Endothelial cell of umbilical vein (primary cell): ENCODE data around the gene STXBP5. TPM values are rescaled to one million over a fixed set of nuclear protein-coding genes. Genes with fewer than 3 reads are reported as not detected.

ENCODE experiments used
- BruUV-seq: library from RNA; stranded (reverse); fragments of 400-500 nt; replicated peaks from 2 replicates; lab custom pipeline; 2021; lab: Mats Ljungman, UMichigan
- CTCF ChIA-PET: fragments of 300-600, 350-600 bp; sonication (Branson Sonifier 250); formaldehyde crosslinking; loops from one replicate; lab custom pipeline; 2021; ENCODE audit warnings: antibody characterized with exemption, inconsistent platforms; lab: Charles Lee
- POLR2A ChIA-PET: fragments of 300-600, 350-600 bp; sonication (Branson Sonifier 250); formaldehyde crosslinking; loops from one replicate; lab custom pipeline; 2021; ENCODE audit warnings: antibody characterized with exemption, inconsistent platforms; lab: Charles Lee
- DNase-seq: peaks from one replicate; pipeline ENCODE4 v3.0.0-alpha.2; 2011; ENCODE audit warnings: low read depth, low spot score
- FAIRE-seq: peaks from 2 replicates; lab custom pipeline; 2011; peaks lifted over from hg19 to GRCh38; lab: Jason Lieb, UNC
- H2AFZ ChIP-seq: 2 replicates; pipeline ENCODE4 v1.6.0; 2012; ENCODE audit warnings: low read depth, low read length, control low read depth, inconsistent platforms
- H3K27ac ChIP-seq: 2 replicates; pipeline ENCODE4 v1.5.1; 2011; ENCODE audit warnings: low read depth, mild to moderate bottlenecking, control low read depth, low read length, moderate library complexity; ENCODE audit not compliant: insufficient read depth
- H3K27me3 ChIP-seq, 2 experiments: 2 replicates each; pipeline versions ENCODE4 v1.6.0 to v1.6.1; 2011; ENCODE audit warnings: low read length in 2 of 2, mixed read lengths in 1 of 2; ENCODE audit not compliant: control insufficient read depth in 2 of 2, insufficient read depth in 2 of 2
- H3K36me3 ChIP-seq, 2 experiments: 2 replicates in 1 of 2; 3 replicates in 1 of 2; pipeline ENCODE4 v1.5.1; 2011; ENCODE audit warnings: low read length in 2 of 2, mild to moderate bottlenecking in 1 of 2, moderate library complexity in 1 of 2; ENCODE audit not compliant: control insufficient read depth in 2 of 2, insufficient read depth in 2 of 2; ENCODE audit errors: extremely low read depth in 1 of 2
- H3K4me1 ChIP-seq: 3 replicates; pipeline ENCODE4 v1.5.1; 2011; ENCODE audit warnings: mild to moderate bottlenecking, low read length; ENCODE audit not compliant: control insufficient read depth, insufficient read depth; ENCODE audit errors: extremely low read depth
- H3K4me2 ChIP-seq: 2 replicates; pipeline ENCODE4 v1.6.1; 2011; ENCODE audit warnings: low read length, control low read depth, mixed read lengths; ENCODE audit not compliant: insufficient read depth
- H3K4me3 ChIP-seq, 3 experiments: fragments of 200-600 bp in 1 of 3; sonication (generic), shearing (Covaris generic) in 1 of 3; replicated peaks in 1 of 3; 2 replicates each; pipeline ENCODE4 v1.5.1; 2011 to 2016; ENCODE audit warnings: control low read depth in 3 of 3, low read length in 3 of 3, mild to moderate bottlenecking in 2 of 3, inconsistent platforms in 1 of 3, low read depth in 1 of 3, moderate library complexity in 1 of 3; ENCODE audit not compliant: insufficient read depth in 1 of 3
- H3K79me2 ChIP-seq: 2 replicates; pipeline ENCODE4 v1.6.0; 2012; ENCODE audit warnings: low read length, inconsistent platforms; ENCODE audit not compliant: control insufficient read depth, insufficient read depth
- H3K9ac ChIP-seq: replicated peaks from 2 replicates; pipeline ENCODE3; 2011; ENCODE audit warnings: low read length, control low read depth; ENCODE audit not compliant: insufficient read depth; ENCODE audit errors: extremely low read depth
- H3K9me1 ChIP-seq: replicated peaks from 3 replicates; pipeline ENCODE4 v1.6.0; 2011; ENCODE audit warnings: mild to moderate bottlenecking, low read length; ENCODE audit not compliant: control insufficient read depth, insufficient read depth; ENCODE audit errors: extremely low read depth
- H3K9me3 ChIP-seq: replicated peaks from 2 replicates; pipeline ENCODE4 v1.5.1; 2012; ENCODE audit warnings: low read length, inconsistent platforms; ENCODE audit not compliant: control insufficient read depth, insufficient read depth
- H4K20me1 ChIP-seq: replicated peaks from 2 replicates; pipeline ENCODE3; 2011; ENCODE audit warnings: mild to moderate bottlenecking, low read length; ENCODE audit not compliant: control insufficient read depth, insufficient read depth; ENCODE audit errors: extremely low read depth
- CTCF ChIP-seq, 2 donors: IDR thresholded peaks; 1 replicate in 1 of 2; 2 replicates in 1 of 2; pipeline ENCODE4 v1.5.1; 2011; ENCODE audit warnings: low read length in 2 of 2, mild to moderate bottlenecking in 2 of 2, moderate library complexity in 2 of 2, control low read depth in 1 of 2, inconsistent platforms in 1 of 2, low read depth in 1 of 2; ENCODE audit not compliant: insufficient read depth in 1 of 2; ENCODE audit errors: extremely low read depth in 1 of 2
- EZH2 ChIP-seq: IDR thresholded peaks from 2 replicates; pipeline ENCODE4 v1.6.1; 2012; ENCODE audit warnings: borderline replicate concordance, low read depth, mild to moderate bottlenecking, moderate library complexity, low read length, inconsistent platforms; ENCODE audit not compliant: severe bottlenecking
- JUN ChIP-seq: IDR thresholded peaks from 2 replicates; pipeline ENCODE4 v1.6.1; 2011; ENCODE audit warnings: borderline replicate concordance, low read depth; ENCODE audit not compliant: insufficient read length, insufficient read depth
- dilution Hi-C: fragments of 300-500 bp; cut with MboI; formaldehyde crosslinking; loops from one replicate; pipeline ENCODE4 v1.15.0; 2019; ENCODE audit warnings: low sequenced_read_pairs; ENCODE audit not compliant: extremely low pct_ligation_motif_present
- intact Hi-C: fragments of 100-400 bp; cut with micrococcal nuclease; formaldehyde crosslinking; loops from one replicate; pipeline ENCODE4 v1.10.0; 2022
- polyA plus RNA-seq, 4 experiments: library from polyadenylated mRNA; depleted of rRNA in 3 of 4; stranded (reverse) in 3 of 4; unstranded in 1 of 4; fragments of >200 nt; gene quantifications; 2 replicates each; pipeline versions ENCODE4 v1.2.1 to v1.2.3, GENCODE V29; 2011 to 2012; ENCODE audit warnings: missing spikeins in 1 of 4
- total RNA-seq: library from RNA; stranded (reverse); gene quantifications from 2 replicates; pipeline ENCODE4 v1.2.3, GENCODE V29; 2021

The STXBP5 gene
- total and polyA plus RNA-seq, 2 donors (not counting 3 experiments of a cell fraction or from before 2014, with no cell fraction given), result 7.1 to 21.8 TPM

DNA sequence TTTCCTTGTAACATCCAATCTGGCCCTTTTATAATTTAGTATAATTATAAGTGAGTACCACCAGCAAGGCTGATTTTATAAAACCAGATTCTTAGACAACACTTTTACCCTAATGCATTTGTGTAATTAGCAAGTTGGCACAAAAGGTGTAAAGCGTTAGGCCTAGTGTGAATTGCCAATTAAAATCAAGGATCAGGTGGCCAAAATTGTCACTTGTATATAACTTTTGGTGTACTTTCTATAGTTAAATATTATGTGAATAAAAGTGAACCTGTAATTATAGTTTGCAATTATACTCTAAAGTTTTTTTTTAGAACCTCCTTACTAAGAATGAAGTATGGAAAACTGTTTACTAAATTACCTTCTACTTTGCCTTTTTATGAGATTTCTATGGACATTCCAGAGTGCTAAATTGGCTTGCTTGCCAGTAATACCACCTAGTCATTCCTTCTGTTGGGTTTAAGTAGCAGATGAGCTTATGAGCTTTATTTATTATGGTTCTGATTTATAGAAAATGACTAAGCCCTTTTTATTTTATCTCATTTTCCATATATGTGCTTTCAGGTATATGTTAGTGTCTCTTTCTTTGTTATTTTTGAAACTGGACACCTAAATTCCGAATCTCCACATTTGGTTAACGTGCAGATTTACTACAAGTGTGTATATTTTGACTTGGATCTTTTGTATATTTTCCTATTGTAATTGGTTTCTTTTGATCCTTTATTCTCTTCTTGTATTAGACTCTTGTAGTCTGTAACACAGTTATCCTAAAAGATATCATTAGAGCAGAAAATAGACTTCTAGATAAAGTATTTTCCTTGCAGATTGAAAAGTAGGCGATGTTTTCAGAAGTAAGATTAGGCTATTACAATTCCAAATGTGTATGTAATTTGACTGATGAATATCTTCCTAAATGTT lies 3.9 kb downstream of the STXBP5 start:
- no TSS peak for BruUV-seq
- no peak for FAIRE-seq
- Histone ChIP-seq H4K20me1 (peaks cover 2% of the 10 kb centered on the region), H3K4me2 (no peak overlapping the region), H3K9me3 (no peaks in the 10 kb centered on the region), H3K4me3 (no peak overlapping the region), H2AFZ (no peak overlapping the region), H3K27me3 (no peaks in the 10 kb centered on the region), H3K9ac (no peak overlapping the region), H3K9me1 (no peaks in the 10 kb centered on the region), H3K27ac (no peak overlapping the region), H3K4me1 (peaks cover 19% of the 10 kb centered on the region), H3K79me2 (peaks cover 42% of the 10 kb centered on the region), H3K36me3 (no peaks in the 10 kb centered on the region)
- DNase-seq, result no peak
- TF ChIP-seq JUN (no peak), EZH2 (no peak), CTCF (IDR thresholded peaks at IDR 0.05; ENCODE audit: extremely low read depth in 1 of 2, insufficient read depth in 1 of 2, low read depth in 1 of 2, low read length in 2 of 2) (no peak)
- ChIA-PET CTCF (interaction anchor here (1.0 kb wide), 1 partner anchor 9 kb away, joined by 3 read pairs; no protein-coding TSS in a partner anchor), POLR2A (no interaction called here)
- intact Hi-C loops, result no loop called here
- dilution Hi-C loops, result no loop called here
